ENCODE data around the gene GRIK3.
"Not testable (repeated sequence)": the region's sequence is repeated elsewhere in the genome, so short reads cannot be mapped to it uniquely, and the experiment has no call there.

The GRIK3 gene

DNA sequence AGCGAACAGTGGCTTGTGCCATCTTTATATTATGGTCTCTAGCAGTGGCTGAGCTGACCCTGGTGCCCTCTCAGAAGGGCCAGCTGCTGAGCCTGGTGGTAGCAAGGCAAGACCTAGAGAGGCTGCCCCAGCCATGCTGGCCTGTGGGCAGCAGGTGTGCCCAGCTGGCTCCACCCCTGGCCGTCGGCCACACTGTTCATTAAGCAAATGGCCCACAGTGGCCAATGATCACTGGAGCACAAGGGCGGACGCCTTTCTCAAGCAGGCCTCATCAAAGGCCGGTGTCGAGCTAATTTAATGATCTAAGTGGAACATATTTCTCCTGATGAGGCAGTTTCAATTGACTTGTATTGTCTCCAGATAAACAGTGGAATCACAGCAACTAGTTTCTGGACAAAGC lies 89.4 kb downstream of the GRIK3 start:
- DNase-seq (ENCODE audit: low read depth, low spot score) = no peak

DNA sequence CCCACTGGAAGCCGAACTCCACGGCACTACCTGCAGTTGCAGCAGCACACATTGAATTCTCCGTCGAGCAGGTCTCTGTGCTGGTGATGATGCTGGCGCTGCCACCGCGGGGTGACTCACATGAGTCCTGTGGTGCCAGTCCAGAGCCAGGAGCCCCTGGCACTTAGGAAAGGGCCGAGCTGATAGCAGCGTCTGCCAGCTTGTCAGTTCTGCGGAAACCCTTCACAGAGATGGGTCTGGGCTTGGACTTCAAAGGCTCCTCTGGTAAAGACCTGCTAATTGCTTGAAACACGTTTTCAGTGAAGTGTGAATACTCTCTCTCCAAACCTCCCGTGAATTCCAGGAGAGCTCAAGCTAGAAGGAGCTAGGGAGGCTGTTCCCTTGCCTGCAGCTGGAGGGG lies 92.2 kb downstream of the GRIK3 start:
- no peak for DNase-seq (ENCODE audit: low read depth, low spot score)

DNA sequence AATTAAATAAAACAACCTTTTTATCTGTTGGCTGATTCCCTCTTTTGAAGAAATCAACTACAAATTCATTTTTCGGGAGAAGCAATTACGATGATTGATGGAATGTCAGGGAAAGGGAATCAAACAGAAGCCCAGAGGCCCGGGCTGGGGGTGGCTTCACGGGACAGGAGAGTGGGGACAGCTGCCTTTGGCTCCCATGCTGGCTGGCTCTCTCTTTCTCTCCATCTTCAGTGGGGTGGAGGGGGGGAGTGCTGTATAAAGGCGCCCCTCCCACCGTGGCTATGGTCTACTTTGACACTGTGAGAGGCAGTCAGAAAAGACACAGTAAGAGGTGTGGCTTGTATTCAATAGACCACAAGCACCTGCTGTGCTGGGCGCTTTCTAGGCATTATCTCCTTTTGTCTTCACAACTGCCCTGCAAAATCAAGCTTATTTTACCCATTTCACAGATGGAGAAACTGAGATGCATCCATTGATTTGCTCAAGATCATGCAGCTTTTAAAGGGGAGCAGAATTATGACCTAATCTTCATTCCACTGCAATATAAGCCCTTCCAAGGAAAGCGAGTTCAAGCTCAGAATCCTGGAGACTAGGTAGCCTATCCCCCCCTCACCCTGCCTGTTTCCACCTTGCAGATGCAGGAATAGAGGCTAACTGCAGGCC lies 92.9 kb downstream of the GRIK3 start:
- no peak for DNase-seq (ENCODE audit: low read depth, low spot score)

DNA sequence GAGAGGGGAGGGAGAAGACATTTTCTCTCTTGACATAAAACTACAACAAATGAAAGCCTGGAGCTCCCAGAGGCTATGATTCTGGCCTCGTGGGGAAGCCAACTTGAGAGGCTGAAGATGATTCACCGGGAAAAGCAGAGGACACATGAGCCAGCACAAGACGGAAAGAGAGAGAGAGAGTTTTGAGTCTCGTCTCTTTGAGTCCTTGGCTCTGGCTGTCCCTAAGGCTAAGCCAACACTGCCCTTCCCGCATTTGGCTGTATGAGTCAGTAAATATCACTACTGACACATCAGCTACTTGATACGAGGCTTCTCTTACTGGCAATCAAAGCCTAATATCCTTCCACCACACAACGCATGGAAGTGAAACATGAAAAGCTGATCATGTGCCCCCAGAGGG lies 95.5 kb downstream of the GRIK3 start:
- DNase-seq (ENCODE audit: low read depth, low spot score) = no peak

DNA sequence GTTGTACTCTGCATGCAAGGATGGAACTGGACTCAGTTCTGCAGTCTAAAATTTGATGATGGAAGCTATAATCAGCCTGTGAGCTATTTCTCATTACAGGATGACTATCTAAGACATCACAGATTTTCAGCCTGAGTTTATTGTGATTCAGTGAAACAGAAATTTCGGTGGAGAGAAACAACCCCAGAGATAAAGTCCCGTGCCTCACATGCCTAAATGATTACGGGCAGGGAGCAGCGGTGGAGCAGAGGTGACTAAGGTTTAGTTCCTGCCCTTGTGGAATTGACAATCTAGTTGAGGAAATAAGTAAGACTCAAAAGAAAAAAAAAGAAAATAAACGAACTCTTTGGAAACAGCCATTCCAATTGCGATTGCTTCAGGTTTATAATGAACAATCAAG lies 96.9 kb downstream of the GRIK3 start:
- DNase-seq (ENCODE audit: low read depth, low spot score) = no peak

DNA sequence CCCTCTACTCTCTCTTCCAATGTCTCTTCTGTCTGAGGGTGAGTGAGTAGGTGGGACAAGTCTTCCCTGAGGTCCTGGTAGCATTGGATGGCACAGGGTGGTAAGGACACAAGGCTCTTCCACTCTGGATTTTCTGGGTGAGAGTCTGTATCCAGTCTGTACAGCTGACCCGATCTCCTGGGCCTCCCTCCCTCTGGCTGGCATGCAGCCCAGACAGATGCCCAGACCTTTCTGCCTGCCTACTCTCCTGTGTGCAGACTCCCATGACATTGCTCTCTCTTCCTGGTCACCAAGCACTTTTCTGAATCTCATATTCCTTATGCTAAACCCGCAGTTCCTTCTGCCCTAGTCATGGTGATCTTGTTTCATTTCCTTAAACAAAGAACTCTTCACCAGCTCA lies 100.3 kb downstream of the GRIK3 start:
- DNase-seq (ENCODE audit: low read depth, low spot score) = no peak

DNA sequence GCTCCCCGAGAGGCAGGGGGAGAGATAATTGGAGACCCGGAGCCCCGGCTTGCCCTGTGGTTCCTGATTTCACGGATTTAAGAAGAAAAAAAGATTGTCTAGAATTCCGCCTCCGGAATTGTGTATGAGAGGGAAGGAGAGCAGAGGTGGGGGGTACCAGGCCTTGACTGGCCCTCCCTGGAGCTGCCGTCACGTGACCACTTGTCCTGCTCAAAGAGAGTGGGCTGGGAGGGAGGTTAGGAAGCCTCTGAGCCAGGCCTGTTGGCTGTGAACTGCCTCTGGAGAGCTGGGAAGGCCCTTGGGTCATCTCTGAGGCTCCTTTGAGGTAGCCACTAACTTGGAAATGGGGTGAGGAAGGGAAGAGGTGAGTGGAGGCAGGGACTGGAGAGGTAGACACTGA lies 106.5 kb downstream of the GRIK3 start:
- no peak for DNase-seq (ENCODE audit: low read depth, low spot score)

DNA sequence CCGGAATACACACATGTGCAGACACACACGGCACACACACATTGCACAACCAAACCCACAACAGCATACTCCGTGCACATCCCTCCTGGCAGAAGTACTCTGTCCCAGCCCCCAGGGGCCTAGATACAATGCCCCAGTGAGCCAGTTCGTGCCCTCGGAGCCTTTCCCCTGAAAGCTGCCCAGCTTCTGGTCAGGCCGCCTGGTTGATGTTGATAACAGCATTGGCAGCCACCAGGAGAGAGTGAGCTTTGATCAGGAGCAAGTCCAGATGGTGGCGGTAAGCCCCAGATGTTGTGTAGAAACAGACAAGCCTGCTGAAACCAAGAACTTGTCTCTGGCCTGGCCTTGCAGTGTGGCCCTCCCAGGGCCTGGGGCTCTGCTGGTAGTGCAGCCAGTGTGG lies 109.1 kb downstream of the GRIK3 start:
- DNase-seq (ENCODE audit: low read depth, low spot score) = no peak

DNA sequence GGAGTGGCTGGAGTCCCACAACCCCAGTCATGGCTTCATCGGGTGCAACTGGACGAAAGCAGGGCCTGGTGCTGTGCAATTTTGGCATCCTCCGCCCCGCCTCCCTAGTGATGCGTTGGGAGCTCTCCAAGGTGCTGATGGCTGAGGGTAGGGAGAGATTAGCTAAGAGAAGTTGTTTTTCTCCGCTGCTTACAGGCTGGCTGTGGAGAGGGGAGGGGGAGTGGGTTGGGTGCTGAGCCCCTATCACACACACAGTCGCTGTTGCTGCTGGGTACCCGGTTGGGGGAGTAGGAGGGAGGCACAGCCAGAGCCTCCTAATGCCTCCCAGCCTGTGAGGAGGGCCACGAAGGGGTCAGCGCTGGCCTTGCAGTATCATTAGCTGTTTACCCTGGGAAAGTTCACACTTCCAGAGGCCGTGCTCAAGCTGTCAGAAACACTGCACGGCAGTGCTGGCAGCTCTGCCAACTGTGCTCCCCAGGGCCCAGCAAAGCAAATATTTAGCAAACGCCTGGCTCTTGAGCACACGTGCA lies 110.0 kb downstream of the GRIK3 start:
- DNase-seq (ENCODE audit: low read depth, low spot score) = no peak

DNA sequence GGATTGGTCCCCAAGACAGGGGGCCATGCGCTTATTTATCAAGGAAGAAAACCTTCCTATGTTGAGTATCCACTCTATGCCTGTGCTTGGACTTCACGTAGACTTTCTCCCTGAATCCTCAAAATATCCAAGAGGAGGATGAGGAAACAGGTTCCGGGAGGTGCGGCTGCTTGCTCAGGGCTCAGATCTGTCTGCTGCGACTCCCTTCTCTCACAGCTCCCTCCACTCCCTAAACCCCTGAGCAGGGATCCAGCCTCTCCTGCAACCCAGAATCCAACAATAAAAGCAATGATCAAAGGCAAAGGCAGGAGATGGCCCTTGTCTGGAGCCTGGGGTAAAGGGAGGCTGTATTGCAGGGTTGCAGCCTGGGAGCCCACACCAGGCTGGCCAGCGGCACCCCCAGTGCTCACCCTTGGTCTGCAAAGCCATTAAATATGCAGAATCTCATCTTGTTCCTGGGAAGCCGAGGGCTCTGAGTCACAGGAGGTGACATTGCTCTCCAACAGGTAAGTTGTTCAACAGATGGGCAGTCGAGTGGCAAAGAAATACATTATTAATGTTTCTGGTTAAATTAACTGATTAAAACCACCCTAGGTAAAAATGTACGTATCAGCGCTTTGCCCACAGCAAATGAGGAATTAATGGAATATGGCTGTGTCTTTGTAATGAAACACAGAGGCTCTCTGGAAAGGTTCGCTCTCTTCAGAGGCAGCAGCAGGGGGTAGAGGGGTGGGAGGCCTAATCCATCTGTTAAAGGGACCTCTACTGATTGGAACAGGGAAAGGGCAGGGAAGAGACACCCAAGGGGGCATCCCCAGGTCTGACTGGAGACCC lies 111.5 kb downstream of the GRIK3 start:
- no peak for DNase-seq (ENCODE audit: low read depth, low spot score)

DNA sequence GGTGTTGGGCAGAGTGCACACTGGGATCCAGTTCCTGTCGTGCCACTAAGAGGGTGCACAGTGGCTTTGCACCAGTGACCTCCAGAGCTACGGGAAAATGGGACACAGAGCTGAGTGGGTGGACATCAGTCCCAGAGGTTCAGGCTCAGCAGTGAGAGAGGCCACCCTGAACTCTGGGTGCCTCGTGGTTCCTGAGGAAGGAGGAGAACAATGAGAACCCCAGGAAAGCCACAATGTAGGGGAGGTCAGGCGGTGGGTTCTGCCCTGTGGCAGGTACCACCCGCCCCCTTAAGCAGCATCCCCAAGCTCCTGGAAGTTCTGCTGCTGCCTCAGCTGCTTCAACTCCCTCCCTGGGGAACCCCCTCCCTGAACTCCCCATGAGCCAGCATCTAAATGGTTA lies 112.2 kb downstream of the GRIK3 start:
- DNase-seq (ENCODE audit: low read depth, low spot score) = no peak

DNA sequence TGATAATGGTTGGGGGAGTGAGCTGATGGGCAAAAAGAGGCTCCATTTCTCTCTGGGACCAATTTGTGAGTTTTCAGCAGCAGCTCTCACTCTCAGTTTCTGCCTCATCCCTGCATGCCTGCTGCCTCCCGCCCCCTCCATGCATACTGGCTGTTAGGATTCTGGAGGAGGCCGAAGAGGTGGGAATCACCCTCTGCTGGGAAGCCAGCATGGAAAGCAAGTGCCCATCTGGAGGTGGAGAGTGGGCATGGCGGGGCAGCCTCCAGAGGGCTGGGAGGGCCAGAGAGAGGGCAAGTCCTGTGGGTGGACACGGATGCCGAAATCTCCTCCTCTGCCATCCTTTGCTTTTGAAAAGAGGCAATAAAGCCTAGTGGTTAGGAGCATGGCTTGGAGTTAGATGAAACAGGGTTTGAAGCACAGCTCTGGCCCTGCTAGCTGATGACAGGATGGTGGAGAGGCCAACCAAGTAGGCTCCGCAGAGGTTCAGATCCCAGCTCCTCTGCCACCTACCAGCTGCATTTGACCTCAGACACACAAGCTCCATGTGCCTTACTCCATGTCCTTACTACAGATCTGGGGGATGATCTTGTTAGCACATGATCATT lies 113.4 kb downstream of the GRIK3 start:
- no peak for DNase-seq (ENCODE audit: low read depth, low spot score)

DNA sequence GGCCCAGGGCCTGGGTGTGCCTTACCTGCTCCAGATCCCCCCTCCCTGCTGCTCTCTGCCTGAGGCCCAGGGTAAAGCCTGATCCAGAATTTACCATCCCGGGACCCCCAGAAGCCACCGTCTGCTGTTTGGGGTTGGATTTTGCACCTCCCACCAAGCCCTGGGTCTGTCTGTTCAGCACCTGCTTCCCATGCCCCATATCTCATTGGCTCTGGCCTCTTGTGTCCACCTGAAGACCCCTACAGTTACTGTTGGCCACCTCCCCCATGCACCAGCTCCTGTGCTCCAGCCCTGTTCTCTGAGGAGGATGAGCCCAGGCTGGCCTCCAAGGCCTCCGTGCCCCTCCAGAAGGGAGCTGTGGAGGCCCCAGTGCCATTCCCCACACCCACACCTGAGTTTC lies 113.9 kb downstream of the GRIK3 start:
- no peak for DNase-seq (ENCODE audit: low read depth, low spot score)

DNA sequence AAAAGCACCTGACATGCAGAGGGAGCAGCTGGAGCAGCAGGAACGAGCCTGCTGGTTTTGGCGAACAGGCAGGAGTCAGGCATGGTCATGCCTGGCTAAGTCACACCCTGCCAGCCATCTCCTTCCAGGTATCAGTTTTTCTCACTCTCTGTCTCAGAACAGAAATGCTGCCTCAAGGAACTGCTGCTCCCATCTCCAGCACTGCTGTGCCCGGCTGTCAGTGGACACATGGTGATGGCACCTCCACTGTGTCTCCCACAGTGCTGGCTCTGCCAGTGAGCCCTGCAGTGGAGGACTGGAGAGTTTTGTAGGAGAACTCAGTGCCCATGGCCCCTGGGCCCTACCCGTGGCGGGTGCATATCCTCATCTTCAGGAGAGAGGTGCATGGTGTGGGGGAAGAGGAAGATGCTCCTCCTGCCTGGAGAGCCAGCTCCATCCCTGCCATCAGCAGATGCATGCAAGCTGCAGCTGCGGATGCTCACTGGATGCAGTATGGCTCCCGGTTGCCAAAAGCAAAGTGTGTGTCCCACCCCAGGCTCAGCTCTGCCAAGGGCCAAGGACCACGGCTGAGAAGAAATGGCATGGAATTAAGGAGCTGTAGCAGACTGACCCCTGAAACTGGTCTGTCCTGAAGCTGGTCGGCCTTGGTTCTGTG lies 114.7 kb downstream of the GRIK3 start:
- no peak for DNase-seq (ENCODE audit: low read depth, low spot score)

DNA sequence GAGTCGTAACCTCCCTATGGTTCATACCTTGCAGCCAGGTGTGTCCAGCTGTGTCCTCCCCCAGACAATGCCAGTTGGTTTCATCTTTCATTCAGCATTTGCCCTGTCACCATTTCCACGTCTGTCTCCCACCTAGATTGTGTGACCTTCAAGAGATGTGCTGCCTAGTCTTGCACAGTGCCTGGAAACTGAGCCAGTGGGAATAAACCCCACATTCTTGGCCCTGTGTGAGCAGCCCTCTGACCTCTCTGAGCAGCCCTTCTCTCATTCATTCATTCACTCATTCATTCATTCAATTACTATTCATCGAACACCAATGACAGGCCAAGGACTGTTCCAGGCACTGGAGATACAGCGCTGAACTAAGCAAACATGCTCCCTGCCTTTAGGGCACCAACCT lies 115.7 kb downstream of the GRIK3 start:
- DNase-seq (ENCODE audit: low read depth, low spot score) = no peak

DNA sequence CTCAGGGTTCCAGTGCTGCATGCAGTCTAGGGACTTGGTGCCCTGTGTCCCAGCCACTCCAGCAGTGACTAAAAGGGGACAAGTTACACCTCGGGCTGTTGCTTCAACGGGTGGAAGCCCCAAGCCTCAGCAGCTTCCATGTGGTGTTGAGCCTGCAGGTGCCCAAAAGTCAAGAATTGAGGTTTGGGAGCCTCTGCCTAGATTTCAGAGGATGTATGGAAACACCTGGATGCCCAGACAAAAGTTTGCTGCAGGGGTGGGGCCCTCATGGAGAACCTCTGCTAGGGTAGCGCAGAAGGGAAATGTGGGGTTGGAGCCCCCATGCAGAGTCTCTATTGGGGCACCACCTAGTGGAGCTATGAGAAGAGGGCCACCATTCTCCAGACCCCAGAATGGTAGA lies 117.8 kb downstream of the GRIK3 start:
- not testable (repeated sequence) for DNase-seq (ENCODE audit: low read depth, low spot score)

DNA sequence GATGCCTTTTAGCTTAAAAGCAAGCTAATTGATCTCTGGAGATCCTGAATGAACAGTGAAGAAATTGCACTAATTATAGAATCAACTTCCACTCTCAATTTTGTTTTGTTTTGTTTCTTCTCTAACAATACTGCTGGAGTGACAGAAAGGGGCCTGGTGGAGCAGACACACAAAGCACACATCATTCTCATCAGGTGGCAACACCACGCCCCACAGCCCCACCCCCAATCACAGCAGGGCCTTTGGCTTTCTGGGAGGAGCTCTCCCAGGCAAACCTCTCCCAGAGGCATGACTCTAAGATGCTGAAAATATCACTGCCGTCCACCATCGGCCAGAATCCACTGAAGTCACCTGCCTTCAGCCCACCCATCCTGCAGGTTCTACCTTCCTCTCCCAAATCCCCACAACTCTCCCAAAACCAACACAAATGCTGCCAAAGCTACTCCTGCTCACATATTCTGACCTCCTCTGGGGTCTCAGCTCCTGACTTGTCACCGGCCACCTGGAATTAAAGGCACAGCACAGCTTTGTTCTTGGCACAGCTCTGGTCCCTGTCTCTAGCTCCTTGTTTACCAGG lies 120.7 kb downstream of the GRIK3 start:
- no peak for DNase-seq (ENCODE audit: low read depth, low spot score)

DNA sequence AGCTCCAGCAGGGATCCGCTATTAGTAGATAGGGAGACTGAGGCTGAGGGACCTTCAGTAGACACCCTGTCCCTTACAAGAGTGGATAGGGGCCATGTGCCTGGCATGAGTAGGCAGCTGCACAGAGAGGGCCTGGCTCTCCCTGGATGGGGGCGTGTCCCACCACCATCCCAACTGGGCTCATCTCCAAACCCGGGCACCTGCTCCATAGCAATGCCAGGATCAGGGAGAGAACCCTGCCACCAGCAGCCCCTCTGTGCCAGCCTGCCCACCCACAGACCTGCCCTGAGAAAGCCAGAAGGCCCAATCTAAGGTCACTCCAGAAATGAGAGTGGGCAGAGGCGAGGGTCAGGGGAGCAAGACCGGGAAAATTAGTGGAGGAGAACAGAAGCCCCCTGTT lies 121.3 kb downstream of the GRIK3 start:
- DNase-seq (ENCODE audit: low read depth, low spot score) = no peak

DNA sequence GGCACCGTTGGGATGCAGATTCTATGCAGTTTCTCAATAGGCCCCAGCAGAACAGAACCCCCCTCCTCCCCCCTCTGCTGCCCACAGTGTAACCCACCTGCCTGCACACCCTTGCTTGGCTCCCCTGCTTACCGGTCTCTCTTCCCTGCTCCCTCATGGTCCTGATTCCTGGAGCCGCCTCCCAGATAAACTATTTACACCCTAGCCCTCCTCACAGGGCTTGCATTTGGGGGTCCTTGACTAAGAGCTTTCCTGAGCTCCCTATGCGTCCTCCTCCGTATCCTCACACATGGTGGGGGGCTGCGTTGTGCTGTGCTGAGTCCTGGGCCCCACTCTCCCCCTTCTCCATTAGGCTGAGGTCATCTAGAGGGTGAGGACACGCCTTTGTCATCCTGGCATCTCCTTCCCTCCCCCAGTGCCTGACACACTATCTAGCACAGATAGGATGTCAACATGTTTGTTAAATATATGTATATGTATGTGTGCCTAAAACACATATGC lies 121.9 kb downstream of the GRIK3 start:
- DNase-seq (ENCODE audit: low read depth, low spot score) = no peak

DNA sequence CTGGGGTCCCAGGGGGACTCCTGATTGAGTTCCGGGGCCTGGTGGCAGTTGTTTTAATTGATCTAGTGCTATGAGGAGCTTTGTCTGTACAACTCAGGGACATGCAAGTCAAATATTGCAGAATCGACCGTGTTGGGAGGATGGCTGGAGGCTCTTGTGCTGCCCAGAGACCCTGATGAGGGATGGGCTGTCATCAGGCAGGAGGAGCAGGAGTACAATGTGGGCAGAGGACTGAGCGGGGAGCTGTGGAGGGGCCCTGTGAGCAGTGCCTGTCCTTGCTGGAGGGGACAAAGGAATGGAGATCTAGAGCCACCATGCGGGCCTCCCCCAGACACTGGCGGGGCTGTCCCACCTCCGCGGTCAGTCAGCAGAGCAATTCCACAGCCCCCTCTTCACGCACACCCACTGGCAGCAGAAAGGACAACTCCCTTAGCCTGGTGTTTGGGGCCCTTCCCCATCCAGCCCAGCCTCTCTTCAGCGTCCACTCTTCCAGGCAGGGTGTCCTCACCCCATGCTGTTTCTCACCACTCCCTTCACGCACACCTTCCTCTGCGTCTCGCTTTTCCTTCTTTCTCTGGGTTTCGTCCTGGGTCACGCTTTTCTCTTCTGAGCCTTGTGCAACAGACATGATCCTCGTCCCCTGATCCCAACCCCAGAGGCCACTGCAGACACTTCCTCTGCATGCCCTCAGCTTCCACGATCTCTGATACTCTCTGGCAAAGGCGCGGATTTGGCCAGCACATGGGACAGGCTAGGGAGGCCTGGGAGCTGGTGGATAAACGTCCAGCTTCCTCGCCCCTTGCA lies 122.6 kb downstream of the GRIK3 start:
- DNase-seq (ENCODE audit: low read depth, low spot score) = no peak

Measured in activated CD4-positive, CD25-positive, alpha-beta regulatory T cell treated with anti-CD3 and anti-CD28 coated beads, Interleukin-2, amount 50 U/mL, for 16 hours (primary cell).